ENCODE data around the gene STX10. TPM values are rescaled to one million over a fixed set of nuclear protein-coding genes. Genes with fewer than 3 reads are reported as not detected.
"Not testable (repeated sequence)": the region's sequence is repeated elsewhere in the genome, so short reads cannot be mapped to it uniquely, and the experiment has no call there.

The STX10 gene
- total and polyA plus RNA-seq, 7 donors, result 18.5 to 63.3 (median 20.4) TPM

GRCh38 chr19:13169769-13170168 lies 19.6 kb upstream of the STX10 start:
- no peak for TF ChIP-seq CTCF (IDR thresholded peaks at IDR 0.05)
- peaks cover 18% of the 10 kb centered on the region for H3K4me1 ChIP-seq
- H3K27me3 ChIP-seq (ENCODE audit: insufficient read depth in 3 of 3, low read length in 2 of 3), result no peaks in the 10 kb centered on the region
- no peaks in the 10 kb centered on the region for H3K9me3 ChIP-seq
- no peaks in the 10 kb centered on the region for H3K36me3 ChIP-seq (ENCODE audit: insufficient read depth in 1 of 2, low read depth in 1 of 2)
- WGBS, 3 donors, result 74 to 78% (median 75%) methylated on average over 5 of the region's 5 CpGs
- ATAC-seq (no peak), DNase-seq (no peak)
- intact Hi-C loops (cut with DNase I), result no loop called here
- no peak overlapping the region for H3K4me3 ChIP-seq
- no peak overlapping the region for H3K27ac ChIP-seq

GRCh38 chr19:13166151-13166550 lies 16.0 kb upstream of the STX10 start:
- DNase-seq; H3K9me3 ChIP-seq; H3K27me3 ChIP-seq (ENCODE audit: insufficient read depth in 3 of 3, low read length in 2 of 3); ATAC-seq; H3K4me3 ChIP-seq; H3K36me3 ChIP-seq (ENCODE audit: insufficient read depth in 1 of 2, low read depth in 1 of 2); intact Hi-C loops (cut with DNase I): not testable (repeated sequence)
- Histone ChIP-seq H3K4me1 (peaks cover 23% of the 10 kb centered on the region), H3K27ac (peak overlapping the region; percentile 81)
- 96 to 99% (median 97%) methylated on average over 3 of the region's 3 CpGs for WGBS, 3 donors

GRCh38 chr19:13165162-13165997 lies 15.2 kb upstream of the STX10 start:
- no peaks in the 10 kb centered on the region for H3K36me3 ChIP-seq (ENCODE audit: insufficient read depth in 1 of 2, low read depth in 1 of 2)
- WGBS, 3 donors, result 78 to 84% (median 81%) methylated on average over 19 of the region's 19 CpGs
- H3K9me3 ChIP-seq, result no peaks in the 10 kb centered on the region
- peaks cover 23% of the 10 kb centered on the region for H3K4me1 ChIP-seq
- no peak for TF ChIP-seq CTCF (IDR thresholded peaks at IDR 0.05)
- H3K27me3 ChIP-seq (ENCODE audit: insufficient read depth in 3 of 3, low read length in 2 of 3), result no peaks in the 10 kb centered on the region
- intact Hi-C loops (cut with DNase I), result no loop called here
- no peak overlapping the region for H3K4me3 ChIP-seq
- peak overlapping the region; percentile 81 for H3K27ac ChIP-seq
- ATAC-seq (no peak), DNase-seq (no peak)

GRCh38 chr19:13164343-13165161 lies 14.4 kb upstream of the STX10 start:
- no peak for TF ChIP-seq CTCF (IDR thresholded peaks at IDR 0.05)
- peak overlapping the region; percentile 61 for H3K4me3 ChIP-seq
- intact Hi-C loops (cut with DNase I), result loop anchor here in 1 of 2 donors (5.0 kb wide), 1 partner anchor 98 kb away; no protein-coding TSS in a partner anchor
- DNase-seq, result peak in 1 of 2 donors; percentile 78
- H3K4me1 ChIP-seq, result peaks cover 23% of the 10 kb centered on the region
- no peaks in the 10 kb centered on the region for H3K27me3 ChIP-seq (ENCODE audit: insufficient read depth in 3 of 3, low read length in 2 of 3)
- no peaks in the 10 kb centered on the region for H3K9me3 ChIP-seq
- peak overlapping the region; percentile 81 for H3K27ac ChIP-seq
- 31 to 44% (median 33%) methylated on average over 18 to 19 of the region's 19 CpGs for WGBS, 3 donors
- ATAC-seq, result peak in 1 of 4 donors; percentile 5
- no peaks in the 10 kb centered on the region for H3K36me3 ChIP-seq (ENCODE audit: insufficient read depth in 1 of 2, low read depth in 1 of 2)
